Colonic mucosa (tissue), 4 donors: ENCODE data around the gene LEMD1. TPM values are rescaled to one million over a fixed set of nuclear protein-coding genes. Genes with fewer than 3 reads are reported as not detected.

Experiments
- DNase-seq: peaks from one replicate; pipeline ENCODE4 v3.0.0-alpha.2; 2020
- H3K27ac ChIP-seq: fragments of 200-600 bp; one replicate; pipeline ENCODE4 v1.8.0; 2021
- H3K27me3 ChIP-seq: fragments of 200-600 bp; one replicate; pipeline ENCODE4 v1.8.0; 2021
- H3K36me3 ChIP-seq: fragments of 200-600 bp; one replicate; pipeline ENCODE4 v1.8.0; 2021
- H3K4me1 ChIP-seq: fragments of 200-600 bp; one replicate; pipeline ENCODE4 v1.8.0; 2021; ENCODE audit warnings: mild to moderate bottlenecking
- H3K4me3 ChIP-seq: fragments of 200-600 bp; one replicate; pipeline ENCODE4 v1.8.0; 2021
- H3K9ac ChIP-seq, 2 donors: one replicate each; pipeline ENCODE4 v1.7.0; 2013; ENCODE audit warnings: control low read depth in 2 of 2, low read depth in 2 of 2, low read length in 2 of 2
- H3K9me3 ChIP-seq: fragments of 200-600 bp; one replicate; pipeline ENCODE4 v1.8.0; 2021
- intact Hi-C: fragments of 100-400 bp; cut with DNase I; formaldehyde crosslinking; loops from one replicate; pipeline ENCODE4 v1.14.1; 2022
- total RNA-seq, 2 donors: library from RNA; stranded (reverse); fragmentation: NEBNext Ultra II Directional in 1 of 2; extraction: Animal tissue kit (Norgen Biotek cat#: 25700) in 1 of 2; gene quantifications; one replicate each; pipeline ENCODE4 v1.2.1, GENCODE V29; 2021
- TF ChIP-seq, protein P1 (sequence below): fragments of 200-600 bp; IDR thresholded peaks from one replicate; pipeline ENCODE4 v1.8.0; 2022; ENCODE audit warnings: antibody characterized with exemption, mild to moderate bottlenecking
- donor health status: healthy.
- donor health status: DM: no; HTN: no; CAD: no.
- donor health status: DM: no; HTN: no; CAD: no.

The LEMD1 gene
- total RNA-seq, 2 donors from 2014 or later = 0.77 to 1.1 TPM

DNA sequence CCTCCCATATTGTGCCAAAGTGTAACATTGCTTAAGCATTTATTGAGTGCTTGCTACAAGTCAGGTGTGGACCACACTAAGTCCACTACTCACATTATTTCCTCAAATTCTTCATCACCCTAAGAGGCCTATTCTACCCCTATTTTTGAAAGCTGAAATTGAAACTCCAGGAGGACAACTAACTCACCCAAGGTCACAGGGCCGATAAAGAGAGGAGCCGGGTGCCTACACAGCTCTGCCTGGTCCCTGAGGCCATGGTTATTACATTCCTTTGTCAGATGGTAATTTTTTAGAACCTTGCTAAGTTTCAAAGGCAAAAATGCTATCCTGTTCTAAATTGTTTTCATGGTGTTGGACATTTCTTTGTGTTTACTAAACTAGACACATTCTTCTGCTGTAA is 41.0 kb downstream of the LEMD1 start:
- intact Hi-C loops = no loop called here
- Histone ChIP-seq H3K9me3 (no peaks in the 10 kb centered on the region), H3K4me1 (no peaks in the 10 kb centered on the region), H3K27me3 (no peaks in the 10 kb centered on the region), H3K9ac (no peak overlapping the region), H3K4me3 (no peak overlapping the region), H3K27ac (no peak overlapping the region), H3K36me3 (no peaks in the 10 kb centered on the region)
- DNase-seq = no peak
- TF ChIP-seq, protein P1, sequence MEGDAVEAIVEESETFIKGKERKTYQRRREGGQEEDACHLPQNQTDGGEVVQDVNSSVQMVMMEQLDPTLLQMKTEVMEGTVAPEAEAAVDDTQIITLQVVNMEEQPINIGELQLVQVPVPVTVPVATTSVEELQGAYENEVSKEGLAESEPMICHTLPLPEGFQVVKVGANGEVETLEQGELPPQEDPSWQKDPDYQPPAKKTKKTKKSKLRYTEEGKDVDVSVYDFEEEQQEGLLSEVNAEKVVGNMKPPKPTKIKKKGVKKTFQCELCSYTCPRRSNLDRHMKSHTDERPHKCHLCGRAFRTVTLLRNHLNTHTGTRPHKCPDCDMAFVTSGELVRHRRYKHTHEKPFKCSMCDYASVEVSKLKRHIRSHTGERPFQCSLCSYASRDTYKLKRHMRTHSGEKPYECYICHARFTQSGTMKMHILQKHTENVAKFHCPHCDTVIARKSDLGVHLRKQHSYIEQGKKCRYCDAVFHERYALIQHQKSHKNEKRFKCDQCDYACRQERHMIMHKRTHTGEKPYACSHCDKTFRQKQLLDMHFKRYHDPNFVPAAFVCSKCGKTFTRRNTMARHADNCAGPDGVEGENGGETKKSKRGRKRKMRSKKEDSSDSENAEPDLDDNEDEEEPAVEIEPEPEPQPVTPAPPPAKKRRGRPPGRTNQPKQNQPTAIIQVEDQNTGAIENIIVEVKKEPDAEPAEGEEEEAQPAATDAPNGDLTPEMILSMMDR = no peak

DNA sequence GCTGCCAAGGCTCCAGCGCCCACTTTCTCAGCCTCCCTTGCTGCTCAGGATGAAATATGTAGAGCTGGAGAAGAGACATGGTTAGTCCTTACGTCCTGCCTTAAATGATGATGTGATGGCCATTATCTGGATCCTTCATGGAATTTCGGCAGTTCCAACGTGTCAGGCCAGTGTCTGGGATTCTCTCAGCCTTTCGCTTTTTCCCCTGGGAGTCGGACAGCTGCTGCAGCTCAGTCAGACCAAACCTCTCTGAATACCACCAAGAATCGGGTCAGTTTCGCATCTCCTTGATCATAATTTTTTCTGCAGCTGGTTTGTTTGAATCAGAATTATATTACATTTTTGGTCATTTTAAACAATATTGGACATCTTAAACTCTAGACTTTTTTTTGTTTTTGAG is 42.8 kb downstream of the LEMD1 start:
- H3K27me3 ChIP-seq = no peaks in the 10 kb centered on the region
- no peak overlapping the region for H3K9ac ChIP-seq
- intact Hi-C loops = no loop called here
- H3K4me1 ChIP-seq = no peaks in the 10 kb centered on the region
- H3K9me3 ChIP-seq = no peaks in the 10 kb centered on the region
- no peak overlapping the region for H3K4me3 ChIP-seq
- H3K27ac ChIP-seq = no peak overlapping the region
- no peaks in the 10 kb centered on the region for H3K36me3 ChIP-seq
- no peak for DNase-seq
- TF ChIP-seq, protein P1 = no peak

DNA sequence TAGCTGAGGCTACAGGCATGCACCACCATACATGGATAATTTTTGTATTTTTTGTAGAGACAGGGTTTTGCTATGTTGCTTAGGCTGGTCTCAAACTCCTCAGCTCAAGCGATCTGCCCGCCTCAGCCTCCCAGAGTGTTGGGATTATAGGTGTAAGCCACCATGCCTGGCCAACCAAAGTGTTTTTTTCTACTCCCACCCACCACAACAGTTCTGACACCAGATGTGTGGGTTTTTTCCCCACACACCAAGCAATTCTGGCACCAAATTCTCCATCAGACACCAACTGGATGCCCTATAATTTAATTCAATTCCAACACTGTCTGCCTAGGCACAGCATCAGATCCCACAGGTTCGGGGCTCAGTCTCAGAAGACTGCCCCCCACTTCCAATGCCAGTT is 44.5 kb downstream of the LEMD1 start:
- Histone ChIP-seq H3K27me3 (no peaks in the 10 kb centered on the region), H3K9me3 (no peaks in the 10 kb centered on the region), H3K36me3 (no peaks in the 10 kb centered on the region), H3K4me1 (no peaks in the 10 kb centered on the region), H3K27ac (no peak overlapping the region), H3K4me3 (no peak overlapping the region), H3K9ac (no peak overlapping the region)
- DNase-seq = no peak
- intact Hi-C loops = no loop called here
- TF ChIP-seq, protein P1 = no peak

DNA sequence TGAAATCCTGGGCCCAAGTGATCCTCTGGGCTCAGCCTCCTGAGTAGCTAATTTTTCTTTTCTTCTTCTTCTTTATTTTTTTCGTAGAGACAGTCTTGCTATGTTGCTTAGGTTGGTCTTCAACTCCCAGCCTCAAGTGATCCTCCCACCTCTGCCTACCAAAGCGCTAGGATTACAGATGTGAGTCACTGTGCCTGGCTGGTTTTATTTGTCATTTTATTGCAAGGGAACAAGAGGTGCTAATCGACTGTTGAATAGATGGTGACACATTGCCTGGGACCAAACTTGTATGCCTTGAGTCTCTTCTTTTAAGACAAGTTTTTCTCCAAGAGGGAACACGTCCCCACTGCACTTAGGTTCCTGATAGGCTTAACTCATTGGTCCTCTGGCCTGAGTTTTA is 45.1 kb downstream of the LEMD1 start:
- H3K27ac ChIP-seq = no peak overlapping the region

DNA sequence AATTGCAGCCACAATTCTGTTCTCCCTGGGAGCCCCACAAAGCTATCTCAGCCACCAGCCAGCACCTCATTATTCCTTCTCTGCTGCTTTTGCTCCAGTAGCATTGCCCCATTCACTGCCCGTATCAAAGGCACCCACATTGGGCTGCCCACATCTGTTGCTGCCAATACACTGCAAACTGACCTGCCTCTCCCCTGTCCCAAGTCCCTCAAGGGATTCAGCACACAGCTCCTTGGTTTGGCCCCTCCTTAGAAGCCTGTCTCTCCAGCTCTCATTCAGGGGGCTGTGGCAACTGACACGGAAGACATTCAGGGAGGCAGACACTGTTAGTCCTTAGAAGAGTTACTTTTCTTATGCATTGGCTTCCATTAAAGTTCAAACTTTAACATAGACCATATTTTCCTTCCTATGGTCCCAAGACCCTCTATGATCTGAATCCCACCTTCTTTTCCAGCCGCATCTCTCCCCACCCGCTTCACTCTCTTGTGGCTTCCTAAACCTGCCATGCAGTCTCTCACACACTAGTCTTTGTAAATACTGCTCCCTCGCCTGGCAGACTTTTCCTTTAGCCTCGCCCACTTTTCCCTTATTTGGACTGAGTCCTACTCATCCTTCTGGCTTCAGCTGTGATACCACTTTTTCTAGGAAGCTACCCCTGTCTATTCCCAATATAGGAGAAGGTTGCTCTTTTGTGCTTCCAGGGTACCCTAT is 45.9 kb downstream of the LEMD1 start:
- Histone ChIP-seq H3K4me1 (no peaks in the 10 kb centered on the region), H3K9ac (no peak overlapping the region), H3K27me3 (no peaks in the 10 kb centered on the region), H3K4me3 (no peak overlapping the region), H3K36me3 (no peaks in the 10 kb centered on the region), H3K27ac (no peak overlapping the region), H3K9me3 (no peaks in the 10 kb centered on the region)
- intact Hi-C loops = no loop called here
- peak; percentile 55 for DNase-seq
- TF ChIP-seq, protein P1 = no peak

More for the DNA sequence above, 45.1 kb downstream of the LEMD1 start:
- Histone ChIP-seq H3K4me3 (no peak overlapping the region), H3K27me3 (no peaks in the 10 kb centered on the region), H3K9me3 (no peaks in the 10 kb centered on the region), H3K4me1 (no peaks in the 10 kb centered on the region), H3K9ac (no peak overlapping the region), H3K36me3 (no peaks in the 10 kb centered on the region)
- TF ChIP-seq, protein P1 = no peak
- intact Hi-C loops = no loop called here
- DNase-seq = no peak
